OCI-LY1 (cell line): ENCODE results near the gene GMEB2.

Experiments used
- H2AFZ ChIP-seq: fragments of 200-600 bp; sonication (generic), shearing (Covaris generic); 2 replicates; pipeline ENCODE4 v1.6.0; 2014; ENCODE audit warnings: antibody characterized with exemption, mild to moderate bottlenecking, low read length
- H3F3A ChIP-seq: fragments of 200-600 bp; sonication (generic), shearing (Covaris generic); 2 replicates; pipeline ENCODE4 v1.6.0; 2014; ENCODE audit warnings: mild to moderate bottlenecking, antibody characterized with exemption, low read length, moderate library complexity; ENCODE audit not compliant: insufficient read depth
- H3K27ac ChIP-seq: fragments of 200-600 bp; sonication (generic); 2 replicates; pipeline ENCODE4 v1.5.1; 2014; ENCODE audit warnings: low read length, mixed run types, mild to moderate bottlenecking, low read depth; ENCODE audit not compliant: poor library complexity, severe bottlenecking
- H3K27me3 ChIP-seq: fragments of 200-600 bp; sonication (generic); 2 replicates; pipeline ENCODE4 v1.6.0; 2014; ENCODE audit warnings: antibody characterized with exemption, mild to moderate bottlenecking, low read length, moderate library complexity; ENCODE audit not compliant: insufficient read depth
- H3K36me3 ChIP-seq: fragments of 200-600 bp; sonication (generic); 2 replicates; pipeline ENCODE4 v1.6.1; 2014; ENCODE audit warnings: mild to moderate bottlenecking, antibody characterized with exemption, low read length, moderate library complexity, mixed read lengths; ENCODE audit not compliant: insufficient read depth
- H3K4me1 ChIP-seq: fragments of 200-600 bp; sonication (generic); 2 replicates; pipeline ENCODE4 v1.5.1; 2014; ENCODE audit warnings: mild to moderate bottlenecking, low read length, moderate library complexity; ENCODE audit not compliant: insufficient read depth, severe bottlenecking
- H3K4me2 ChIP-seq: fragments of 200-600 bp; sonication (generic), shearing (Covaris generic); 2 replicates; pipeline ENCODE4 v1.6.1; 2014; ENCODE audit warnings: low read length
- H3K4me3 ChIP-seq: fragments of 200-600 bp; sonication (generic); 2 replicates; pipeline ENCODE4 v1.5.1; 2014; ENCODE audit warnings: low read length, low read depth, mild to moderate bottlenecking, mixed read lengths; ENCODE audit not compliant: poor library complexity, severe bottlenecking
- H3K79me2 ChIP-seq: fragments of 200-600 bp; shearing (Covaris generic); 2 replicates; pipeline ENCODE4 v1.6.1; 2016; ENCODE audit warnings: mixed run types, low read length, mixed read lengths; ENCODE audit not compliant: insufficient read depth
- H3K9ac ChIP-seq: fragments of 200-600 bp; sonication (generic), shearing (Covaris generic); 2 replicates; pipeline ENCODE4 v1.6.1; 2014; ENCODE audit warnings: mild to moderate bottlenecking, low read length, mixed read lengths
- H3K9me2 ChIP-seq: fragments of 200-600 bp; sonication (generic), shearing (Covaris generic); 2 replicates; pipeline ENCODE4 v1.6.1; 2014; ENCODE audit warnings: low read depth, mild to moderate bottlenecking, low read length, mixed read lengths
- H3K9me3 ChIP-seq: fragments of 200-600 bp; shearing (Covaris generic); 2 replicates; pipeline ENCODE4 v1.6.1; 2014; ENCODE audit warnings: low read length, mixed read lengths
- H4K20me1 ChIP-seq: fragments of 200-600 bp; sonication (generic), shearing (Covaris generic); 2 replicates; pipeline ENCODE4 v1.6.0; 2016; ENCODE audit warnings: mild to moderate bottlenecking, low read length; ENCODE audit not compliant: insufficient read depth
- CTCF ChIP-seq: fragments of 200-600 bp; sonication (generic), shearing (Covaris generic); IDR thresholded peaks from 2 replicates; pipeline ENCODE4 v1.5.1; 2017; ENCODE audit warnings: mild to moderate bottlenecking, antibody characterized with exemption, low read length, moderate library complexity, mixed read lengths
- EZH2 ChIP-seq: fragments of 200-600 bp; sonication (generic), shearing (Covaris generic); IDR thresholded peaks from 2 replicates; pipeline ENCODE4 v1.8.0; 2017; ENCODE audit warnings: borderline replicate concordance, mixed run types, mild to moderate bottlenecking, antibody characterized with exemption, low read length, moderate library complexity, mixed read lengths

Gene GMEB2

GRCh38 chr20:63643499-63643898, 16.6 kb upstream of the GMEB2 start:
- no peak overlapping the region for H3K4me2 ChIP-seq
- no peak overlapping the region for H3K4me3 ChIP-seq
- no peaks in the 10 kb centered on the region for H4K20me1 ChIP-seq
- H3K9me3 ChIP-seq: no peaks in the 10 kb centered on the region
- no peaks in the 10 kb centered on the region for H3F3A ChIP-seq
- no peaks in the 10 kb centered on the region for H3K36me3 ChIP-seq
- H2AFZ ChIP-seq: no peak overlapping the region
- peaks cover 13% of the 10 kb centered on the region; the same call in 1 of the 2 replicates for H3K27me3 ChIP-seq
- no peaks in the 10 kb centered on the region for H3K79me2 ChIP-seq
- no peaks in the 10 kb centered on the region for H3K9me2 ChIP-seq
- TF ChIP-seq CTCF: no peak
- TF ChIP-seq EZH2: no peak
- H3K27ac ChIP-seq: no peak overlapping the region
- H3K4me1 ChIP-seq: peaks cover 28% of the 10 kb centered on the region
- H3K9ac ChIP-seq: no peak overlapping the region

- H3K4me1 ChIP-seq: peaks cover 32% of the 10 kb centered on the region
- H3K4me3 ChIP-seq: peak overlapping the region; percentile 67
- no peaks in the 10 kb centered on the region for H3K36me3 ChIP-seq
- H3K9me2 ChIP-seq: no peaks in the 10 kb centered on the region
- H3K27me3 ChIP-seq: peaks cover 13% of the 10 kb centered on the region; the same call in 1 of the 2 replicates
- peak overlapping the region; percentile 62 for H3K27ac ChIP-seq
- peak overlapping the region; percentile 86 for H3K4me2 ChIP-seq
- H3K9ac ChIP-seq: peak overlapping the region; percentile 75
- H3F3A ChIP-seq: no peaks in the 10 kb centered on the region
- H3K9me3 ChIP-seq: no peaks in the 10 kb centered on the region
- TF ChIP-seq CTCF (no peak), EZH2 (no peak)
- H3K79me2 ChIP-seq: no peaks in the 10 kb centered on the region
- peak overlapping the region; percentile 30; the same call in 1 of the 2 replicates for H2AFZ ChIP-seq
- H4K20me1 ChIP-seq: no peaks in the 10 kb centered on the region
These were observed 15.8 kb upstream of the GMEB2 start for GRCh38 chr20:63642527-63643247.

GRCh38 chr20:63641792-63642523, 15.1 kb upstream of the GMEB2 start:
- H4K20me1 ChIP-seq: no peaks in the 10 kb centered on the region
- H3K4me2 ChIP-seq: peak overlapping the region; percentile 86
- H3K27me3 ChIP-seq: peaks cover 13% of the 10 kb centered on the region; the same call in 1 of the 2 replicates
- H3K36me3 ChIP-seq: no peaks in the 10 kb centered on the region
- no peaks in the 10 kb centered on the region for H3K79me2 ChIP-seq
- TF ChIP-seq CTCF (peak; percentile 49), EZH2 (no peak)
- peak overlapping the region; percentile 30; the same call in 1 of the 2 replicates for H2AFZ ChIP-seq
- H3K9me2 ChIP-seq: no peaks in the 10 kb centered on the region
- H3K9ac ChIP-seq: peak overlapping the region; percentile 83
- H3K27ac ChIP-seq: peak overlapping the region; percentile 85
- H3K4me1 ChIP-seq: peaks cover 38% of the 10 kb centered on the region
- H3K4me3 ChIP-seq: peak overlapping the region; percentile 80
- peaks cover under 1% of the 10 kb centered on the region; the same call in 1 of the 2 replicates for H3F3A ChIP-seq
- no peaks in the 10 kb centered on the region for H3K9me3 ChIP-seq
